Lung (tissue), 12 donors: ENCODE measurements around the gene LARP4. TPM values are rescaled to one million over a fixed set of nuclear protein-coding genes. Genes with fewer than 3 reads are reported as not detected.
"Not testable (repeated sequence)": the region's sequence is repeated elsewhere in the genome, so short reads cannot be mapped to it uniquely, and the experiment has no call there.

ENCODE experiments used
- ATAC-seq: fragments of 200-7000 bp; cut with Tn5 transposase; one replicate; pipeline ENCODE4 v1.9.1; 2020; ENCODE audit warnings: moderate number of reproducible peaks; ENCODE audit not compliant: insufficient read depth, low FRiP score
- DNase-seq, 3 donors: peaks; one replicate each; pipeline ENCODE4 v3.0.0-alpha.2; 2013 to 2017
- H3K27ac ChIP-seq, 2 donors: one replicate each; pipeline ENCODE4 v1.5.1; 2013; ENCODE audit warnings: mild to moderate bottlenecking in 2 of 2, moderate library complexity in 2 of 2, control low read depth in 1 of 2, inconsistent platforms in 1 of 2, low read depth in 1 of 2, low read length in 1 of 2
- H3K27me3 ChIP-seq, 3 donors: one replicate each; pipeline ENCODE4 v1.5.1; 2013; ENCODE audit warnings: low read length in 2 of 3; ENCODE audit not compliant: control insufficient read depth in 3 of 3, insufficient read depth in 3 of 3
- H3K36me3 ChIP-seq, 4 donors: one replicate each; pipeline ENCODE4 v1.5.1; 2013; ENCODE audit warnings: low read length in 4 of 4, mild to moderate bottlenecking in 1 of 4, moderate library complexity in 1 of 4; ENCODE audit not compliant: control insufficient read depth in 4 of 4, insufficient read depth in 4 of 4
- H3K4me1 ChIP-seq, 5 donors: one replicate each; pipeline ENCODE4 v1.5.1; 2013; ENCODE audit warnings: low read length in 5 of 5, mild to moderate bottlenecking in 2 of 5, moderate library complexity in 1 of 5; ENCODE audit not compliant: control insufficient read depth in 5 of 5, insufficient read depth in 5 of 5
- H3K4me3 ChIP-seq: one replicate; pipeline ENCODE4 v1.5.1; 2013; ENCODE audit warnings: mild to moderate bottlenecking, control low read depth, moderate library complexity
- H3K9ac ChIP-seq, 2 donors: one replicate each; pipeline ENCODE4 v1.5.1; 2013; ENCODE audit warnings: low read length in 2 of 2, control low read depth in 1 of 2; ENCODE audit not compliant: insufficient read depth in 1 of 2
- H3K9me3 ChIP-seq, 4 donors: one replicate each; pipeline ENCODE4 v1.5.1; 2013; ENCODE audit warnings: low read length in 3 of 4, mild to moderate bottlenecking in 1 of 4, moderate library complexity in 1 of 4; ENCODE audit not compliant: control insufficient read depth in 4 of 4, insufficient read depth in 3 of 4
- CTCF ChIP-seq: IDR thresholded peaks from 2 replicates; pipeline ENCODE4 v1.5.1; 2012; ENCODE audit warnings: mild to moderate bottlenecking; ENCODE audit errors: control extremely low read depth, extremely low read depth
- WGBS, 2 donors: extraction: QIAGEN DNeasy Blood & Tissue Kit; methylation state at CpG; one replicate each; pipeline ENCODE4 v1.1.7; 2013; 5-methylcytosine and 5-hydroxymethylcytosine counted together
- polyA plus RNA-seq, 2 donors: library from polyadenylated mRNA; stranded (reverse); fragments of 200-250 nt; gene quantifications; one replicate each; pipeline ENCODE4 v1.2.1, GENCODE V29; 2013
- total RNA-seq, 2 donors: library from RNA; depleted of rRNA in 1 of 2; stranded (reverse); fragments of >200 nt in 1 of 2; gene quantifications; one replicate each; pipeline ENCODE4 v1.2.1, GENCODE V29; 2014 to 2021
- donor health status: control.
- donor health status: control.
- donor health status: Bipolar disorder and iron deficiency.
- donor health status: healthy.
- donor health status: DM: yes; HTN: yes; CAD: no.

The LARP4 gene
- total and polyA plus RNA-seq, 4 donors: 10.9 to 69.4 (median 32.3) TPM

- DNase-seq: peak in 1 of 3 donors; percentile 3
- H3K4me3 ChIP-seq: no peak overlapping the region
- peaks cover 0 to 2% (median 0%) of the 10 kb centered on the region in 5 donors for H3K4me1 ChIP-seq
- H3K9ac ChIP-seq: no peak overlapping the region
- peak overlapping the region in 1 of 2 donors; percentile 6 for H3K27ac ChIP-seq
- WGBS, 2 donors: 62 to 64% methylated on average over 6 of the region's 6 CpGs
- no peak for TF ChIP-seq CTCF
- H3K36me3 ChIP-seq: peaks cover 0 to 10% (median 6%) of the 10 kb centered on the region in 4 donors
- ATAC-seq: no peak
- H3K9me3 ChIP-seq: no peaks in the 10 kb centered on the region
- H3K27me3 ChIP-seq: no peaks in the 10 kb centered on the region
These were observed 25.0 kb downstream of the LARP4 start for GRCh38 chr12:50425589-50426258.

- H3K9ac ChIP-seq, H3K4me3 ChIP-seq, H3K4me1 ChIP-seq, H3K9me3 ChIP-seq, ATAC-seq, H3K27me3 ChIP-seq, DNase-seq, H3K27ac ChIP-seq: not testable (repeated sequence)
- 86 to 90% methylated on average over 8 of the region's 8 CpGs for WGBS, 2 donors
- H3K36me3 ChIP-seq: peaks cover 19 to 37% (median 23%) of the 10 kb centered on the region in 4 donors
These were observed 31.0 kb downstream of the LARP4 start for GRCh38 chr12:50431656-50432055.

- Histone ChIP-seq H3K4me1 (peaks cover 0 to 3% (median 0%) of the 10 kb centered on the region in 5 donors), H3K4me3 (no peak overlapping the region), H3K27me3 (no peaks in the 10 kb centered on the region), H3K36me3 (peaks cover 19 to 45% (median 32%) of the 10 kb centered on the region in 4 donors), H3K9me3 (no peaks in the 10 kb centered on the region), H3K27ac (no peak overlapping the region), H3K9ac (no peak overlapping the region)
- no peak for TF ChIP-seq CTCF
- DNase-seq: no peak
- no peak for ATAC-seq
These were observed 39.6 kb downstream of the LARP4 start for GRCh38 chr12:50440288-50440687.

GRCh38 chr12:50441763-50442162, 41.1 kb downstream of the LARP4 start:
- ATAC-seq (no peak), DNase-seq (no peak)
- Histone ChIP-seq H3K9ac (no peak overlapping the region), H3K9me3 (no peaks in the 10 kb centered on the region), H3K4me3 (no peak overlapping the region), H3K36me3 (peaks cover 18 to 40% (median 26%) of the 10 kb centered on the region in 4 donors), H3K27me3 (no peaks in the 10 kb centered on the region), H3K27ac (no peak overlapping the region), H3K4me1 (peaks cover 0 to 3% (median 0%) of the 10 kb centered on the region in 5 donors)
- WGBS, 2 donors: 81 to 84% methylated on average over 7 of the region's 7 CpGs
- TF ChIP-seq CTCF: no peak
